GM12872 (cell line): ENCODE results near the gene CMTR1.

Source experiments
- CTCF ChIP-seq: IDR thresholded peaks from 3 replicates; pipeline ENCODE4 v1.5.1; 2011; ENCODE audit warnings: low read depth, mild to moderate bottlenecking, low read length, moderate library complexity; ENCODE audit not compliant: insufficient read depth

Gene CMTR1

GRCh38 chr6:37454420-37455140, 21.6 kb downstream of the CMTR1 start:
- no peak for TF ChIP-seq CTCF

- TF ChIP-seq CTCF, result no peak
These were observed 23.1 kb downstream of the CMTR1 start for GRCh38 chr6:37456126-37456525.

GRCh38 chr6:37456816-37457560, 24.0 kb downstream of the CMTR1 start:
- TF ChIP-seq CTCF, result no peak

GRCh38 chr6:37459981-37460800, 27.2 kb downstream of the CMTR1 start:
- TF ChIP-seq CTCF, result no peak

- TF ChIP-seq CTCF, result no peak
These were observed 27.8 kb downstream of the CMTR1 start for GRCh38 chr6:37460805-37461204.

GRCh38 chr6:37463110-37463509, 30.1 kb downstream of the CMTR1 start:
- TF ChIP-seq CTCF, result no peak

GRCh38 chr6:37467718-37468117, 34.7 kb downstream of the CMTR1 start:
- no peak for TF ChIP-seq CTCF
